HG03342 (cell line): ENCODE measurements around the gene RAB3C.
"Not testable (repeated sequence)": the region's sequence is repeated elsewhere in the genome, so short reads cannot be mapped to it uniquely, and the experiment has no call there.

ENCODE experiments used
- ATAC-seq: cut with Tn5 transposase; IDR thresholded peaks from one replicate; pipeline ENCODE4 v1.9.1; 2021; ENCODE audit warnings: mild to moderate bottlenecking, moderate library complexity; ENCODE audit not compliant: unreplicated experiment

Gene RAB3C

DNA sequence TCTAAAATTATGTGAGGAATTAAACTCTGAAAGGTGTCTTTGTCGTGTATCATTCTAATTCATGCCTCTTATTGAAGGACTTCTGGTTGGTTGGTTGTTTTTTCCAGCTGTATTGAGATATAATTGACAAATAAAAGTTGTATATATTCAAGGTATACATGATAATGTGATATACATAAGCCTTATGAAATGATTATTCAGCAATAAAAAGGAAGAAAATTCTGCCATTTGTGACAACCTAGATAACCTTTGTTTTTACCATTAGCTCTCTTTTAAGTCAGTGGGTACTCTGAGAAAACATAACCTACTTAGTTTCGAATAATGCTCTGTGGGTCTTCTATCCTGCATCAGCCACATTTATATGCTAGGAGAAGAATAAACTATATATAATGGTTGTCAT, 89.6 kb downstream of the RAB3C start:
- ATAC-seq: no peak

DNA sequence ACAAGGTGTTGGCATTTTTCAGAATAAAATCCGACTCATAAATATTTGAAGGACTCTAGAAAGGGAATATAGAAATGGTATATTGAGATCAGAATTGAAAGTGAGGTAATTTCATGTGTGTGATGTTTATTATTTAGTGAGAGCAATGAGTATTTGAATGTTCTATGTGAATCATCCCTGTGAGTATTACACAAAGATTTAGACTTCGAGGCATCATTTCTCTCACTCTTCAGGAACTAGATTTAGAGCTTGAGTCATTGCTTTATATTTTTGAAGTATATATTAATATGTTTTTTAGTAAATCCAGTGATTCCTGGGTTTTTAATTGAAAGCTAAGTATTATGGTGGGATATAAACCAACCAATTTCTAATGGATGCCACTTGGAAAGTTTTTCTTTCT, 91.2 kb downstream of the RAB3C start:
- no peak for ATAC-seq

DNA sequence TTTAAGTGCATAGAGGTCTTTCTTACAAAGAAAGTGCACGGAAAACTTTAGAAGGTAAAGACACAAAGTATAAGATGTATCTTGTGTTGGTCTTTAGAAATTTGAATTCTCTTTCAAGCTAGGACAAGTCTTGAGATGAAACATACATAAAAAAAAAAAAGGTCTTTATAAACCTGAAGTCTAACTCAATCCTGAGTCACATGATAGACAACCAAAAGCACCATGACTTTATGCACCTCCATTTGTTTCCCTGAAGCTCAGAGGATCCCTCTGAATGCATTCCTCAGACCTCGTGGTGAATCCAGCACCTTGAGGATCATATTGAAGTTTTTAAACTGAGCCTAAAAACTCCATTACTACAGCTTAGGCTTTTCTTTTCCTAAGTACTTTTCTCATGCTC, 91.8 kb downstream of the RAB3C start:
- no peak for ATAC-seq

DNA sequence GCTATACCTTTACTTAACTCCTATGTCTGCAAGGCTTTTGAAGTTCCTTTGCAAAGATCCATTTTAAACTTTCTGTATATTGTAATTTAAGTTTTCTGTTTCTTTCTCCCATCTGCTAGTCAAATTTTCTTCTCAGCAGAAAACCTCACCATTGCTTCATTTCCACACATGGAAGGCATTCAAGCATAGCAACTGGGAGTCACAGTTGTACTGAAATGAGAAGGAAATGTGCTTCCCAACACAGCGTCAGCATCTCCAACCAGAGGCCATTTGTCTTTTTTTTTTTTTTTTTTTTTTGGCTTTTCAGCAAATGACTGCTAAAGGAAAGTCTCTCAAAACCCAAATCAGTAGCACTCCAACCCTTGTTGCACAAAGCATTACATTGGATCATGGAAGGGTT, 92.5 kb downstream of the RAB3C start:
- ATAC-seq: no peak

DNA sequence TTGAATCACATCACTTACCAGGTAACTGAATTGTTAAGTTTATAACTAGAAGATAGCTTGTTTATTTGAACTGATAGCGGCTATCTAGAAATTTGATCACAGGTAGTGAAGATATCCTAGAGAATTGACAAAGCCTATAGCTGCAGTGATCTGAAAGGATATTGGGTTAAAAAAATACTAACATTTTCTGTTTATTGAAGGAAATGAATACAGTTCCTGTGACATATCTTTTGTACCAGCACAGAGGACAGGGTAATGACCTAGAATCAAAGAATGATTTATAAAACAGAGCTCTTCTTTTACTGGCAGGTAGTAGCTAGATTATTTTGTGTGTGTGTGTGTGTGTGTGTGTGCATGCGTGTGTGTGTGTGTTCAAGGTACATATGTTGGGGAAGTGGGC, 94.8 kb downstream of the RAB3C start:
- no peak for ATAC-seq

DNA sequence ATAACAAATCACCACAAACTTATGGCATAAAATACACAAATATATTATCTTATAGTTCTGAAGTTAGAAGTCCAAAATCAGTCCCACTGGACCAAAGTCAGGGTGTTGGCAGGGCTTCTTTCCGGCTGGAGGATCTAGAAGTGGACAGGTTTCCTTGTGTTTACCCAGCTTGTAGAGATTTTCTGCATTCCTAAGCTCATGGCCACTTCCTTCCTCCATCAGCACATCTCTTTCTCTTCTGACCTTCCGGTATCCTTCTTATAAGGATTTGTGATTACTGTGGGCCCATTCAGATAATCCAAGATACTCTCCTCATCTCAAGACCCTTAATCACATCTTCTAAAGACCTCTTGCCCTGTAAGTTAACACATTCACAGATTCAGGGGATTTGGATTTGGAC, 97.6 kb downstream of the RAB3C start:
- ATAC-seq: no peak

DNA sequence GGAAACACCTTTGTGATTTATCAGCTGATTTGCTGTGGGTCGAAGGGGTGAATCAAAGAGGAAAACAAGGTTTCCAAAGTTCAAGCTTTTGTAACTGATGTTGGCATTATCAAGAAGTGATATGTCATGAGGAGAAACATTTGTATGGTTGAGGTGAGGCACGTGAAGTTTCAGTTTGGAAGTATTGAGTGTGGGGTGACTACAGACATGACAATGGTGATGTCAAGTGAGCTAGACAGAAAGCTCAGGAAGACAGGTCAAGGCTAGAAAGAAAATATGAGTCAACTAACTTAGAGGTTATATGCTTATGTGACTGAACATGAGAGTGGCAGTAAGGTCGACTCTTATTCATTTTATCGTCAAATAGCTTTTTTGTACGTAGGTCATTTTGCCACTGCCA, 99.1 kb downstream of the RAB3C start:
- ATAC-seq: no peak

DNA sequence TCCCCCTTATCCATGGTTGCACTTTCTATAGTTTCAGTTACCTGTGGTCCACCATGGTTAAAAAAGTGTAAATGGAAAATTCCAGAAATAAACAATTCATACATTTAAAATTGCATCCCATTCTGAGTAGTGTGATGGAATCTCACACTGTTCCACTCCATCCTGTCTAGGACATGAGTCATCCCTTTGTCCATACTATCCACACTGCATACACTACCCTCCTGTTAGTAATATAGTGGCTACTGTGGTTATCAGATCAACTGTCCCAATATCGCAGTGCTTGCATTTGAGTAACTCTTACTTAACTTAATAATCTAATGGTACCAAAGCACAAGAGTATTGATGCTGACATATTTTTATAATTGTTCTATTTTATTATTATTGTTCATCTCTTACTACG, 100.7 kb downstream of the RAB3C start:
- no peak for ATAC-seq

DNA sequence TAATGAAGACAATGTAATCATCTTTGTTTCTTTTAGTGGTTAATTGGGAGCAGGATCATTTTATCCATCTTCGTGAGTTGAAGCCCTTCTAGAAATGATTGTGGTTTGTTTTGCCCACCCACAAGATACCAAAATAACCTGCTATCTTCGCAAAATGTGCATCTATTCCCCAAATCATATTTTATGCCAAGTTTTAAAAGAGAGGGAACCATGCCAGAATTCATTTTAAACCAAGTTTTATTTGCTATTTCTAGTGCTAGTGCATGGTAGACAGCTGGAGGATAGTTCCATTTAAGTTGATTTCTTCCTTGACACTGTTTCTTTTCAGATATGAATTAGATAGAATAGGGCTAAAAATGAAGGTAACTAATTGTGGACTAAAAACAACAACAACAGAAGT, 104.2 kb downstream of the RAB3C start:
- no peak for ATAC-seq

DNA sequence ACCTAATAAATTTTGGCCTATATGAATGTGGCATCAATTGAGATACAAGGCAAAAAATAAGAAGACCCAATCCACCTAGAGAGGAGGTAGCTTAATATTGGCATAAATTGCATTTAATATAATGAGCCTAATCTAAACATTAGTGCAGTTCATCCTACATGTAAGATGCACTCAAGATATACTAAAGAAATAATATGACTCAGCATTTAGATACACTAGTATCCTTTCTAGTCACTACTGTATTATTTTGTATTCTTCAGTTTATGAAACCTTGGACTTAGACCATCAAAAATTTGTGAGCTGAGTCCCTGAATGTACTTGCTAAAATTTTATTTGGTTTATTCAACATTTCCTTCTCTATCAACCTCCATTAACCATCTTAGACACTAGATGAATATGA, 104.7 kb downstream of the RAB3C start:
- no peak for ATAC-seq

DNA sequence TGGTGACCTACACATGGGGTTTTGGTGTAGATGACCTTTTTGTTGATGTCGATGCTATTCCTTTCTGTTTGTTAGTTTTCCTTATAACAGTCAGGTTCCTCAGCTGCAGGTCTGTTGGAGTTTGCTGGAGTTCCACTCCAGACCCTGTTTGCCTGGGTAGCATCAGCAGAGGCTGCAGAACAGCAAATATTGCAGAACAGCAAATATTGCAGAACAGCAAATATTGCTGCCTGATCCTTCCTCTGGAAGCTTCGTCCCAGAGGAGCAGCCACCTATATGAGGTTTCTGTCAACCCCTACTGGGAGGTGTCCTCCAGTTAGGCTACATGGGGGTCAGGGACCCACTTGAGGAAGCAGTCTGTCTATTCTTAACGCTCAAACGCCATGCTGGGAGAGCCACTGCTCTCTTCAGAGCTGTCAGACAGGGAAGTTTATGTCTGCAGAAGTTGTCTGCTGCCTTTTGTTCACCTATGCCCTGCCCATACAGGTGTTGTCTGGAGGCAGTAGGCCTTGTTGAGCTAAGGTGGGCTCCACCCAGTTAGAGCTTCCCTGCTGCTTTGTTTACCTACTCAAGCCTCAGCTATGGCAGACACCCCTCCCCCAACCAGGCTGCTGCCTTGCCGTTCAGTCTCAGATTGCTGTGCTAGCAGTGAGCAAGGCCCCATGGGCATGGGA, 116.3 kb downstream of the RAB3C start:
- ATAC-seq: not testable (repeated sequence)

DNA sequence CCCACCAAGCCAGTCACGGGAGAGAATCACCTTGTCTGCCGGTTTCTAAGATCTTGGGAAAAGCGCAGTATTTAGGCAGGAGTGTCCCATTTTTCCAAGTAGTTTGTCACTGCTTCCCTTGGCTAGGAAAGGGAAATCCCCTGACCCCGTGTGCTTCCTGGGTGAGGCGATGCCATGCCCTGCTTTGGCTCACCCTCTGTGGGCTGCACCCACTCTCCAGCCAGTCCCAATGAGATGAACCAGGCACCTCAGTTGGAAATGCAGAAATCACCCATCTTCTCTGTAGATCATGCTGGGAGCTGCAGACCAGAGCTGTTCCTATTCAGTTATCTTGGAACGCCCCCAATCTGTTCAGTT, 116.9 kb downstream of the RAB3C start:
- no peak for ATAC-seq

DNA sequence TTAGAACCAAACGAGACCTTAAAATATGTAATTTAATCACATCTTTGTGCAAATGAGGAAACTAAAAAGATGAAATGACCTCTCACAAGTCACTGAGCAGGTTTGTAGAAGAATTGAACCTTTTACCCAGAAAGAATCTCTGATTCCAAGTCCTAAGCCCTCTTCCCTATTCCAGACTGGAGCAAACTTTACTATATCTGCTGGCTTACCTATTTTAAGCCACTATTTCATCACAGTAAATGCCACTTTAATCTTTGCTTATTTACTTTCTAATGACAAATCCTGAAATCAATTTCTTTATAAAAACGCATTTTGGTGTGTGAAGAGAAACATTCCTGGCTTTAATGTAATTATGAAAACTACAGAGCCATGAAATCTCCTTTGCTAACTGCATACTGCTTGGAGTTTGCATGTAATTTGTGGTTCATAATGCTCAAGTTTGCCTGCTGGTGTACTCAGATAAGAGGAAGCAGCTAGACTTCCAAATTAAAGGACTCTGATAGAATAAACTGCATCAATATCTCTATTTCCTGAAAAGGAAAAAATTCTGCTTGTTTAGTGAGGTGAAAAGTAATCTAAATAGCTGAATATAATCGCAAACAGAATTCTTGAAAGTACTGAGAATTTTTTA, 121.2 kb downstream of the RAB3C start:
- no peak for ATAC-seq

DNA sequence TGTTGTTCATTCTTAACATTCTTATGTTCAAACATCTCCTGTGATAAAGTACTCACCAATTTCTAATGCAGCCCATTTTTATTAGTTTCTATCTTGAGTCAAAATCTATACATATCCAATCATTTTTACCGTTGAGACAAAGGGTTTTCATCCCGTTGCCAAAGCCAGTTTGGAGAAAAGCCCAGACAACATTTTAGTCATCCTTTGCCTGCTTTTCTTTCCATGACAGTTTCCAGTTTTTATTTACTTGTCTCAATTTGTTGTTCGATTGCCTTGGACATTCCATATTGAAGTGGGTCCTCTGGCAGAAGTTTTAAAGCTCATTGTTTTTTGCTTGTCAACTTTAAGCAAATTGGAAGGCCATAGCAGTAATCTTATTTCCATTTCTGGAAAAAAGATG, 123.9 kb downstream of the RAB3C start:
- ATAC-seq: no peak

DNA sequence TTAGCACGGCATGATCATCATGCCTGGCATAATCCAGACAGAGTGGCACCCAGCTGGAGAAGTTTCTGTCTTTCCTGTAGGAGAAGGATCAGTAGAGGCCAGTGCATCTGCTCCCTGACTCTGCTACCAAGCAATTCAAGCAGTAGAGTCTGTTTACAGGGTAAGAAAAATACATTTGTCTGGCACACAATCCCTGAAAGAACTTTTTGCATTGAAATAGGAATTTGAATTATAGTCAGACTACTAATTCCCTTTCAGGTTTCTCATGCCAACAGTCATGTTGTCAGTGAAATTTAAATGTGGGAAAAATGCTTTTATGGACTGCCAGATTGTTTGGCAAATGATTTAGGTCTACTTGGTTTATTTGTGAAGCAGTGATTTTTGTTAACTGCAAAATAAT, 125.6 kb downstream of the RAB3C start:
- ATAC-seq: no peak

DNA sequence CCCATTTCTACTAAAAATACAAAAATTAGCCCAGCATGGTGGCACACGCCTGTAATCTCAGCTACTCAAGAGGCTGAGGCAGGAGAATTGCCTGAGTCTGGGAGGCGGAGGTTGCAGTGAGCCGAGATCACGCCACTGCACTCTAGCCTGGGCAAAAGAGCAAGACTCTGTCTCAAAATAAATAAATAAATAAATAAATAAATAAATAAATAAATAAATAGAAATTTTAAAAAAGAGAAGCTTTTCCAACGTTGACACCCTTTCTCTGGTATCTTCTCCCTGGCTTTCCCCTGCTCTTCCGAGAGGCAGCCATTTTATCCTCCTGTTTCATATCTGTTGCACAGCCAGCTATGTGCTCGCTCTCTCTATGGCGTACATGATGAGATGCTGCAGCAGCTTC, 127.5 kb downstream of the RAB3C start:
- ATAC-seq: not testable (repeated sequence)

DNA sequence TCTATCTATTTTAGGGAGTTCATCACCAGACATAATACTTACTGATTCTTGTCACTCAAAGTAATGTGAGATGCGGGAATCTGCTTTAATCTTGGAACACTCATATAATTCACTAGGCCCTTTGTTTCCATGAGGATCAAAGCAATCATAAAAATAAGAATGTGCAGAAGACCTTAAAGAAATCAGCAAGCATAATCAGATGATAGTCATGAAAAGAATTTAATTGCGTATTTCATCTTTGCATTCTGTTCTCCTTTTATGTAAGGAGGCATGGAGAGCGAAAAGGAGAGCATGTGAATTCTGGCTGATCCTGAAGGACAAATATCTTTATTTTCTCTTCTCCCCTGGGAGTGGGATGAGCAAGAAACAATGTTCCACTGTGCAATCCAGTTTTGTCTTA, 128.0 kb downstream of the RAB3C start:
- no peak for ATAC-seq

DNA sequence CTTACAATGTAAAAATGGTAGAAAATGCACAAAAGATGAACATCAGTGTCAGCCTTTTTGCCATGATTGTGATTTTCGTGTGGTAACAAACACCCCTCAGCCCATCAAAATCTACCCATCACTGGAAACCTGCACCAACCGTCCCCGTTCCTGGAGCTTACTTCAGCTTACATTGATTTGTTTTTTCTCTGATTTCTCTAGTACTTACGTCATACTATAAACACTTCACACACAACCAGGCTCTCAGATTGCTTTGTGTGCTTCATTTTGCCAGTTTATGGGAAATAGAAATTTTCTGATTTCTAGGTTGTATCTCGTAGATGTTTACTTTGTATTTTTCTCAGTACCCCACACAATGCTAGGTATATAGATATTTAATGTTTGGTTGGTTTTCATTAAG, 129.1 kb downstream of the RAB3C start:
- no peak for ATAC-seq

DNA sequence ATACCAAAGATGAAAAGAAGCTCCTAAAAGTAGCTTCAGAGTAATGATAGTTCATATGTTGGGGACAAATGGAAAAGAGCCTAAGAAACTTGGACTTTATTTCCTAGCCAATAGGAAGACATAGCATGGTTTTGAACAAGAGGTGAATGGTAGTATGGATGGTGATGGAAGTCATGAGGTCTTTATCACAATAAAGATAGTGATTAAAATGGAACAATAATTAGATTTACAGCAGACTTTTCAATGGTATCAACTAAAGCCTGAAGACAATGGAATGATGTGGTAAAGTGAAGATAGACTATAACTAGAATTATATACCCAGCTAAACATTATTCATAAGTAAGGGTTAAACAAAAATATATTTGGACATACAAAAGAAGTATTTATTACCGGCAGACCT, 131.2 kb downstream of the RAB3C start:
- ATAC-seq: no peak

DNA sequence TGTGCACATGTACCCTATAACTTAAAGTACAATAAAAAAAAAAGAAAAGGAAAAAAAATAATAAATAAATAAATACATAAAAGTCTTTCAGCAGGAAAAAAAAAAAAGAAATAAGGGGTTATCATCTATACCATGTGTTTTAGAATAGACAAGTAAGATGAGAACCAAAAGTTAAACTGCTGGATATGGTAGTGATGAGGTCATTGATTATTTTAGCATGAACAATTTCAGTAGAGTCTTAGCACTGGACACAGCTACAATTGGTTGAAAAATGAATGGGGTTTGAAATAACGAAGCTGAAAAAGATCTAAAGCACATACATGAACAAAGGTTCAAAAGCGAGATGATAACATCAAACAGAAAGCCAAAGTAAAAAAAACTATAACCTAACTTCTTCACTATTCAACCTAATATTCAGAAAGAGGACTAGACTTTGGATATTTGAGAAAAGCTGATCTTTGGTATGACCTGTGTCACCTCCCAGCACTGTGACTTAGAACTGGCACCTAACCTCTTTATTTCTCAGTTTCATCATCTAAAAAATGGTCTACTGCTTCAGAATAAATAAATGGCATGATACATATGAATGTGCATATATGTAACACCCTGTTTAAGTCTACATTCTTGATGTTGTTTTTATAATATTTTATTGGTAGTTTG, 133.3 kb downstream of the RAB3C start:
- no peak for ATAC-seq

DNA sequence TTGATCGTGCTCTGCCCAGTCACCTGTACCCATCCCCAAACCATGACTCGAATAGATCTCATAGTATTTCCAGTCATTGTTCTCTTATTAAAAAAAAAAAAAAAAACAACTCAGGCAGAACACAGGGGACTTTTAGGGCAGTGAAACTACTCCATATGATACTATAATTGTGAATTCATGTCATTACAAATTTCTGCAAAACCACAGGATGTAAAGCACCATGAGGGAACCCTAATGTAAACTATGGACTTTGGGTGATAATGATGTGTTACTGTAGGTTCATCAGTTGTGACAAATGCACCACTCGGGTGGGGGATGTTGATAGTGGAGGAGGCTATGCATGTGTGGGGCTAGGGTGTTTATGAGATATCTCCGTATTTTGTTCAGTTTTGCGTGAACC, 133.8 kb downstream of the RAB3C start:
- no peak for ATAC-seq

DNA sequence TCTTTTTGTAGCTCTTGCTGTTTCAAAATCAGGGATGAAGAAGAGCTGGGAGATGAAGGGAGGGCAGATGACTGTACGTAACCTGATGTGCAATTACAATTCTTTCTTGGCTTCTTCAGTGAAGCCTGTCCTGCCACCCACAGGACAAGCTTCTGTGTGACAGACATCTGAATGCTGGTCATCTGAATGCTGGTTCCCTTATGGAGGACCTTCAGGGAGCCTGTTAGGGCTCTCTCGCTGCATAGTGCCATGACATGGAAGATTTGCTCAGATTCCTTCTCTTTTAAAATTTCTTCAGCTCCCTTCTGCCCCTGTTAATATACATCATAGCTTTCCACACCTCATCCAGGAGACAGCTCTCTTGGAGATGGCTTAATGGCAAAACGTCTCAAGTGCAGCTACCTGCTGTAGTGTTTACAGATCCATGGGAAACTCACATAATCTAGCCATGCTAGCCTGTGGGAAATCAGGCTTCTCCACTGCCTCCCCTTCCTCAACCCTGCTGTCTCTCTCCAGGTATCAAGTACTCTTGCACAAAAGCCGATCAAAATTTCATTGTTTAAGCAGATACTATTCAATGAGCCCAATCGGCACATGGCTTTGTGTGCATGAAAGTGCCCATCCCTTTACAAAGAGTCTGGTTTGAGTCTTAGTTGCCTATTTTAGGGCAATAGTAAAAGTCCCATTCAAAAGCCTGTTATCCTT, 134.6 kb downstream of the RAB3C start:
- no peak for ATAC-seq
